Sigmoid colon (tissue), 7 donors: ENCODE data around the gene TBC1D26. TPM values are rescaled to one million over a fixed set of nuclear protein-coding genes. Genes with fewer than 3 reads are reported as not detected.
"Not testable (repeated sequence)": the region's sequence is repeated elsewhere in the genome, so short reads cannot be mapped to it uniquely, and the experiment has no call there.

ENCODE experiments used
- DNase-seq: peaks from one replicate; pipeline ENCODE4 v3.0.0-alpha.2; 2019
- H3K27ac ChIP-seq, 4 donors: fragments of 200-600 bp; sonication (generic); one replicate each; pipeline ENCODE4 v1.5.1; 2016 to 2019; ENCODE audit warnings: mild to moderate bottlenecking in 1 of 4
- H3K27me3 ChIP-seq, 3 donors: fragments of 200-600 bp; sonication (generic); one replicate each; pipeline ENCODE4 v1.5.1; 2019; ENCODE audit warnings: mild to moderate bottlenecking in 1 of 3
- H3K36me3 ChIP-seq, 4 donors: fragments of 200-600 bp; sonication (generic); one replicate each; pipeline ENCODE4 v1.5.1; 2016 to 2019
- H3K4me1 ChIP-seq, 4 donors: fragments of 200-600 bp; sonication (generic); one replicate each; pipeline ENCODE4 v1.5.1; 2017 to 2019
- H3K4me3 ChIP-seq, 4 donors: fragments of 200-600 bp; sonication (generic); one replicate each; pipeline ENCODE4 v1.5.1; 2017 to 2019; ENCODE audit warnings: mild to moderate bottlenecking in 2 of 4, moderate library complexity in 1 of 4
- H3K9me3 ChIP-seq, 4 donors: fragments of 200-600 bp in 3 of 4; sonication (generic) in 3 of 4; one replicate each; pipeline versions ENCODE4 v1.5.1 to v1.6.1; 2013 to 2019
- CTCF ChIP-seq, 4 experiments: fragments of 450-650 bp in 3 of 4; fragments of 200-600 bp in 1 of 4; IDR thresholded peaks; one replicate each; pipeline ENCODE4 v1.5.1; 2016 to 2019; ENCODE audit warnings: antibody characterized with exemption in 4 of 4, mild to moderate bottlenecking in 3 of 4, moderate library complexity in 2 of 4
- EP300 ChIP-seq, 4 donors: sonication (generic); formaldehyde crosslinking; IDR thresholded peaks; one replicate each; pipeline ENCODE4 v1.6.1; 2017; ENCODE audit warnings: antibody characterized with exemption in 4 of 4
- POLR2A ChIP-seq, 2 donors: fragments of 450-650 bp; IDR thresholded peaks; one replicate each; pipeline ENCODE4 v1.6.1; 2016; ENCODE audit warnings: antibody characterized with exemption in 2 of 2, mild to moderate bottlenecking in 2 of 2, moderate library complexity in 2 of 2
- POLR2AphosphoS5 ChIP-seq, 4 donors: sonication (generic); formaldehyde crosslinking; IDR thresholded peaks; one replicate each; pipeline ENCODE4 v1.6.1; 2017; ENCODE audit warnings: antibody characterized with exemption in 4 of 4
- WGBS, 2 donors: extraction: QIAGEN DNeasy Blood & Tissue Kit; methylation state at CpG; one replicate each; pipeline ENCODE4 v1.1.7; 2013; 5-methylcytosine and 5-hydroxymethylcytosine counted together
- intact Hi-C: fragments of 100-400 bp; cut with DNase I; formaldehyde crosslinking; loops from one replicate; pipeline ENCODE4 v1.15.1; 2023
- polyA plus RNA-seq, 3 donors: library from polyadenylated mRNA; stranded (reverse); fragments of 200-250 nt; gene quantifications; one replicate each; pipeline ENCODE4 v1.2.3, GENCODE V29; 2013
- total RNA-seq, 4 donors: library from RNA; depleted of rRNA; stranded (reverse); fragments of >200 nt; gene quantifications; one replicate each; pipeline ENCODE4 v1.1.0, GENCODE V29; 2016
- donor health status: healthy with polysubstance abuse.
- donor health status: Bipolar disorder and iron deficiency.
- donor health status: healthy.

Gene TBC1D26
- total and polyA plus RNA-seq, 7 donors: 0.10 to 1.1 (median 0.66) TPM; not detected in 4

- H3K4me3 ChIP-seq, H3K4me1 ChIP-seq, H3K27me3 ChIP-seq, DNase-seq, H3K36me3 ChIP-seq, H3K9me3 ChIP-seq, H3K27ac ChIP-seq, intact Hi-C loops: not testable (repeated sequence)
- WGBS, 2 donors: 88 to 93% methylated on average over 8 of the region's 10 CpGs
These were observed 1.2 kb downstream of the TBC1D26 start for GRCh38 chr17:15733174-15733789.

- H3K9me3 ChIP-seq, intact Hi-C loops, H3K4me3 ChIP-seq, H3K27me3 ChIP-seq, H3K27ac ChIP-seq, H3K4me1 ChIP-seq, DNase-seq, H3K36me3 ChIP-seq: not testable (repeated sequence)
- WGBS, 2 donors: 85 to 90% methylated on average over 4 of the region's 5 CpGs
These were observed 4.5 kb downstream of the TBC1D26 start for GRCh38 chr17:15736578-15736977.

- H3K27ac ChIP-seq: no peak overlapping the region
- H3K4me3 ChIP-seq: no peak overlapping the region
- DNase-seq: no peak
- TF ChIP-seq POLR2AphosphoS5 (IDR thresholded peaks at IDR 0.05) (no peak), EP300 (IDR thresholded peaks at IDR 0.05) (no peak), POLR2A (IDR thresholded peaks at IDR 0.05) (no peak), CTCF (IDR thresholded peaks at IDR 0.05) (no peak)
- no peaks in the 10 kb centered on the region for H3K4me1 ChIP-seq
- no peaks in the 10 kb centered on the region for H3K9me3 ChIP-seq
- no peaks in the 10 kb centered on the region for H3K36me3 ChIP-seq
- H3K27me3 ChIP-seq: no peaks in the 10 kb centered on the region
- 79 to 88% methylated on average over 10 of the region's 10 CpGs for WGBS, 2 donors
- intact Hi-C loops: no loop called here
These were observed 6.0 kb downstream of the TBC1D26 start for GRCh38 chr17:15738066-15738465.

GRCh38 chr17:15739259-15739658, 7.2 kb downstream of the TBC1D26 start:
- H3K27ac ChIP-seq, H3K4me1 ChIP-seq, H3K4me3 ChIP-seq, H3K9me3 ChIP-seq, H3K27me3 ChIP-seq, DNase-seq, intact Hi-C loops, H3K36me3 ChIP-seq: not testable (repeated sequence)
- WGBS, 2 donors: 91 to 93% methylated on average over 10 of the region's 11 CpGs

- H3K4me1 ChIP-seq, H3K9me3 ChIP-seq, H3K4me3 ChIP-seq, intact Hi-C loops, H3K27me3 ChIP-seq, H3K27ac ChIP-seq, H3K36me3 ChIP-seq, DNase-seq: not testable (repeated sequence)
- WGBS, 2 donors: 66 to 74% methylated on average over 8 of the region's 8 CpGs
These were observed 8.0 kb downstream of the TBC1D26 start for GRCh38 chr17:15740041-15740440.

GRCh38 chr17:15740570-15741120, 8.6 kb downstream of the TBC1D26 start:
- H3K36me3 ChIP-seq: no peaks in the 10 kb centered on the region
- H3K27me3 ChIP-seq: no peaks in the 10 kb centered on the region
- no peak overlapping the region for H3K4me3 ChIP-seq
- 90 to 92% methylated on average over 7 of the region's 7 CpGs for WGBS, 2 donors
- TF ChIP-seq EP300 (IDR thresholded peaks at IDR 0.05) (no peak), POLR2A (IDR thresholded peaks at IDR 0.05) (no peak)
- H3K9me3 ChIP-seq: no peaks in the 10 kb centered on the region
- no peak for DNase-seq
- intact Hi-C loops: no loop called here
- H3K4me1 ChIP-seq: no peaks in the 10 kb centered on the region
- no peak overlapping the region for H3K27ac ChIP-seq

- Histone ChIP-seq H3K4me3 (no peak overlapping the region), H3K4me1 (no peaks in the 10 kb centered on the region), H3K27ac (no peak overlapping the region), H3K36me3 (no peaks in the 10 kb centered on the region), H3K9me3 (no peaks in the 10 kb centered on the region), H3K27me3 (no peaks in the 10 kb centered on the region)
- intact Hi-C loops: no loop called here
- TF ChIP-seq EP300 (IDR thresholded peaks at IDR 0.05) (no peak), CTCF (IDR thresholded peaks at IDR 0.05) (no peak), POLR2AphosphoS5 (IDR thresholded peaks at IDR 0.05) (no peak), POLR2A (IDR thresholded peaks at IDR 0.05) (no peak)
- WGBS, 2 donors: 91 to 96% methylated on average over 9 of the region's 9 CpGs
- no peak for DNase-seq
These were observed 9.5 kb downstream of the TBC1D26 start for GRCh38 chr17:15741624-15742023.
